ENCODE results near the gene DCXR. TPM values are rescaled to one million over a fixed set of nuclear protein-coding genes. Genes with fewer than 3 reads are reported as not detected.
"Not testable (repeated sequence)": the region's sequence is repeated elsewhere in the genome, so short reads cannot be mapped to it uniquely, and the experiment has no call there.

Gene DCXR
- total and polyA plus RNA-seq, 9 donors, result 16.7 to 217 (median 131) TPM

DNA sequence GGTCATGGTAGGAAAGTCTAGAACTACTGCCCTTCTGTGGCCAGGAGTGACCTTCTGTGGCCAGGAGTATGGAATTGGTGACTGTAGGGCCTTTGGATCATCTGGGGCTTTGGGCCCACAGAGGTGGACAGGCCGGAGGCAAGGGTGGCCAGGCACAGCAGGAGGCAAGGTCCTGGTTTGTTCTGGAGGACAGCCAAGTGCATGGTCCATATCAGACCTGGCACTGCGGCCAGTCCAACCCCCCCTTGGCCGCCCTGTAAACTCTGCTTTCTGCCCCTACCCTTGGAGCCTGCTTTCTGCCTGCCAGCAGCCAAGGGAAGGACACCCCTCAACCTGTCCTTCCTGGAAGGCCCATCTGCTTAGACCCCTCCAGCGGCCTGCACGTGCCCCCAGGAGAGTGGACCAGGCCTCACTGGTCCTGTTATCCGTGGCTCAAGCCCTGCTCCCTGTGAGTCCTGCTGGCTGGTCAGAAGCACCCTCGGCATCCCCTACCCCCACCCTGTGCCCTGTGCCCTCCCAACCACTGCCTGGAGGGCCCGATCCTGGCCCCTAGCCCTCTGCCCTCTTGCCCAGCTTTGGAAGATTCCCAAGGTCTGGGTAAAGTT, 2.3 kb upstream of the DCXR start:
- Histone ChIP-seq H3K36me3 (no peaks in the 10 kb centered on the region), H3K27me3 (no peaks in the 10 kb centered on the region), H3K9me3 (no peaks in the 10 kb centered on the region), H3K4me3 (no peak overlapping the region), H3K27ac (no peak overlapping the region), H3K4me1 (ENCODE audit: insufficient read depth) (peaks cover 8% of the 10 kb centered on the region)
- DNase-seq, result no peak
- intact Hi-C loops (cut with DNase I), result no loop called here
- TF ChIP-seq, protein P1, sequence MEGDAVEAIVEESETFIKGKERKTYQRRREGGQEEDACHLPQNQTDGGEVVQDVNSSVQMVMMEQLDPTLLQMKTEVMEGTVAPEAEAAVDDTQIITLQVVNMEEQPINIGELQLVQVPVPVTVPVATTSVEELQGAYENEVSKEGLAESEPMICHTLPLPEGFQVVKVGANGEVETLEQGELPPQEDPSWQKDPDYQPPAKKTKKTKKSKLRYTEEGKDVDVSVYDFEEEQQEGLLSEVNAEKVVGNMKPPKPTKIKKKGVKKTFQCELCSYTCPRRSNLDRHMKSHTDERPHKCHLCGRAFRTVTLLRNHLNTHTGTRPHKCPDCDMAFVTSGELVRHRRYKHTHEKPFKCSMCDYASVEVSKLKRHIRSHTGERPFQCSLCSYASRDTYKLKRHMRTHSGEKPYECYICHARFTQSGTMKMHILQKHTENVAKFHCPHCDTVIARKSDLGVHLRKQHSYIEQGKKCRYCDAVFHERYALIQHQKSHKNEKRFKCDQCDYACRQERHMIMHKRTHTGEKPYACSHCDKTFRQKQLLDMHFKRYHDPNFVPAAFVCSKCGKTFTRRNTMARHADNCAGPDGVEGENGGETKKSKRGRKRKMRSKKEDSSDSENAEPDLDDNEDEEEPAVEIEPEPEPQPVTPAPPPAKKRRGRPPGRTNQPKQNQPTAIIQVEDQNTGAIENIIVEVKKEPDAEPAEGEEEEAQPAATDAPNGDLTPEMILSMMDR (IDR thresholded peaks at IDR 0.05), result no peak
- TF ChIP-seq EP300 (IDR thresholded peaks at IDR 0.05), result no peak
- TF ChIP-seq POLR2A (IDR thresholded peaks at IDR 0.05), result no peak
- WGBS, 3 donors, result 83 to 95% (median 88%) methylated on average over 6 to 8 of the region's 8 CpGs

DNA sequence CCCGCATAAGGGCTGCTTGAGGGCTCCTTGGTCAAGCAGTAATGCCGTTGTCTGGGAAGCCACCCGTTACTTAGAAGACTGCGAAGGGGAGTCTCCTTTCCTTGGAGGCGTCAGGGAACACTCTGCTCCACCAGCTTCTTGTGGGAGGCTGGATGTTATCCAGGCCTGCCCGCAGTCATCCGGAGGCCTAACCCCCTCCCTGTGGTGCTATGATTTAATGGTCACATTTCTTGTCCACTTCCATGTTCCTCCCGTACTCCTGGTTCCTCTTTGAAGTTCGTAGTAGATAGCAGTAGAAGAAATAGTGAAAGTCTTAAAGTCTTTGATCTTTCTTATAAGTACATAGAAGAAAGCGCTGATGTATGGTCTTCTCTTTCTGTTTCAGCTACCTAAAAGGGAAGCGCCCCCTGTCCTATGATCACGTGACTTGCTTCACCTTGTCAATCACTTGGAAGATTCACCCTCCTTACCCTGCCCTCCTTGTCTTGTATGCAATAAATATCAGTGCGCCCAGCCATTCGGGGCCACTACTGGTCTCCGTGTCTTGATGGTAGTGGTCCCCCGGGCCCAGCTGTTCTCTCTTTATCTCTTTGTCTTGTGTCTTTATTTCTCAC, 1.4 kb upstream of the DCXR start:
- H3K27ac ChIP-seq; H3K9me3 ChIP-seq; H3K27me3 ChIP-seq; H3K4me3 ChIP-seq; H3K36me3 ChIP-seq; H3K4me1 ChIP-seq (ENCODE audit: insufficient read depth); intact Hi-C loops (cut with DNase I): not testable (repeated sequence)
- 42 to 58% (median 55%) methylated on average over 16 of the region's 16 CpGs for WGBS, 3 donors
- DNase-seq, result peak in 1 of 5 donors; percentile 73

DNA sequence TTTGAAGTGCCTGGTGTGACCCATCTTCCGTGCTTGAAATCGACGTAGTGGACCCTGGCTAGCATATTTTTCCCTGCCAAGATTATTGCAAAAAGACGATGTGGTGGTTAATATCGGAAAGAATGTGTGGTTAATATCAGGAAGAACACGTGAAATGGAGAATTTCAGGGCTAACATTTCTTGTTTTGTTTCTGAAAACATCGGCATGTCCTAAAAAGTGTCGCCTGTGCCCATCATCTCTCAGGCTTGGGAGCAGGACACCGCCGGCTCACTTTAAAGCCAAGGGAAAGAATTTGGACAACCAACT, 345 bp upstream of the DCXR start:
- DNase-seq, result no peak
- Histone ChIP-seq H3K27ac (peak overlapping the region in 1 of 2 donors; percentile 91), H3K4me3 (peak overlapping the region; percentile 75), H3K36me3 (no peaks in the 10 kb centered on the region), H3K9me3 (no peaks in the 10 kb centered on the region), H3K4me1 (ENCODE audit: insufficient read depth) (peaks cover 8% of the 10 kb centered on the region), H3K27me3 (no peaks in the 10 kb centered on the region)
- TF ChIP-seq EP300 (IDR thresholded peaks at IDR 0.05) (peak; percentile 23), POLR2A (IDR thresholded peaks at IDR 0.05) (no peak)
- TF ChIP-seq, protein P1 (IDR thresholded peaks at IDR 0.05), result no peak
- 4 to 5% (median 5%) methylated on average over 10 of the region's 10 CpGs for WGBS, 3 donors
- intact Hi-C loops (cut with DNase I), result no loop called here

DNA sequence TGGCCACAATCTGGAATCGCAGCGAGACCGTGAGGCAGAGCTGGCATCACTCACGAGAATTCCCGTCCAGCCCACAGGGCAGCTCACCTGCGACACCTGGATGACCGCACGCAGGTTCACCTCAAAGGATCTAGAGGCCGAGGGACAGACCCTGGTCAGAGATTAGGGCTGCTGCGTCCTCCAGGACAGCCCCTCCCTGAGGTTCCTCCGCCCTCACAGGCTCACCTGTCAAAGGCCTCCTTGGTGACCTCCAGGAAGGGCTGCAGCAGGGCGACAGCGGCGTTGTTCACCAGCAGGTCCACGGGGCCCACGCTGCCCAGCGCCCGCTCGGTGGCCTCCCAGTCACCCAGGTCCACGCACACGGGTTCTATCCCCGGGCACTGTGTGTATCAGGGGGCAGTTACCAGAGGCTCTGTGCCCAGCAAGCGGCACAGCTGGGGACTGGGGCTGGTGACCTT, 834 bp downstream of the DCXR start:
- peak overlapping the region; percentile 75 for H3K4me3 ChIP-seq
- H3K4me1 ChIP-seq (ENCODE audit: insufficient read depth), result peaks cover 8% of the 10 kb centered on the region
- no peaks in the 10 kb centered on the region for H3K27me3 ChIP-seq
- DNase-seq, result peak in 1 of 5 donors; percentile 61
- intact Hi-C loops (cut with DNase I), result no loop called here
- TF ChIP-seq POLR2A (IDR thresholded peaks at IDR 0.05) (no peak), EP300 (IDR thresholded peaks at IDR 0.05) (no peak)
- TF ChIP-seq, protein P1 (IDR thresholded peaks at IDR 0.05), result no peak
- no peaks in the 10 kb centered on the region for H3K36me3 ChIP-seq
- peak overlapping the region; percentile 58 to 91 for H3K27ac ChIP-seq
- WGBS, 3 donors, result 24 to 47% (median 28%) methylated on average over 11 to 23 of the region's 23 CpGs
- H3K9me3 ChIP-seq, result no peaks in the 10 kb centered on the region

DNA sequence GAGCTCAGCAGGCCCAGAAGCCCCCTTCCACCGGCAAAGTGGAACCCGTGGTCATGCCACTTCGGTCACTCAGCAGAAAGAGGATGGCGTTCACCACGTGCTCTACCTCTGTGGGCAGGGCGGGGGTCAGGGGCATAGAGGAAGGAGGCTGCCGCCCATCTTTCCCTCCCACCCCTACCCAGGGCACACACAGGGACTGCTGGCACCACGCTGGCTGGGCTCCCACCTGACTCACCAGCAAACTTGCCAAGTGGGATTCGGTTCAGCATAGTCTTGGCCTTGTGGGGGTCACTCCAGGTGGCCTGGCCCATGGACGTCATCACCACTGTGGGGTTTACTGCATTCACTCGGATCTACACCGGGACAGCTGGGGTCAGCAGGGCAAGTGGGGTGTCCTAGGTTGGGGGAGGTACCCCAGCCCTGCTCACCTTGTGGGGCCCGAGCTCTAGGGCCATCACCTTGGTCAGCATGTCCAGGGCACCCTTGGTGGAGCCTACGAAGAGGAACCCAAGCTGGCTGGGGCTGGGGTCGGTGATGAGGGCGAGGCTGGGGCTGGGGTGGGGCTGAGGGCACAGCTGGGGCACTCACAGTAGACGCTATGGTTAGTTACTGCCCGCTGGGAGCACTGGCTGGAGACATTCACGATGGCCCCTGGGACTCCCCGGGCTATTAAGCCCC, 1.4 kb downstream of the DCXR start:
- TF ChIP-seq, protein P1 (IDR thresholded peaks at IDR 0.05), result no peak
- no peak for TF ChIP-seq POLR2A (IDR thresholded peaks at IDR 0.05)
- TF ChIP-seq EP300 (IDR thresholded peaks at IDR 0.05), result no peak
- no peaks in the 10 kb centered on the region for H3K9me3 ChIP-seq
- peak overlapping the region; percentile 58 to 91 for H3K27ac ChIP-seq
- no peaks in the 10 kb centered on the region for H3K36me3 ChIP-seq
- no peaks in the 10 kb centered on the region for H3K27me3 ChIP-seq
- intact Hi-C loops (cut with DNase I), result no loop called here
- WGBS, 3 donors, result 81 to 83% (median 82%) methylated on average over 20 of the region's 20 CpGs
- H3K4me3 ChIP-seq, result peak overlapping the region; percentile 75
- H3K4me1 ChIP-seq (ENCODE audit: insufficient read depth), result peaks cover 8% of the 10 kb centered on the region
- no peak for DNase-seq
